Pulmonary artery endothelial cell (primary cell): ENCODE results near the gene DUSP6. TPM values are rescaled to one million over a fixed set of nuclear protein-coding genes. Genes with fewer than 3 reads are reported as not detected.

Experiments used
- DNase-seq: peaks from one replicate; pipeline ENCODE4 v3.0.0-alpha.2; 2011; ENCODE audit warnings: low read depth, low spot score
- total RNA-seq: library from RNA; depleted of rRNA; stranded (reverse); fragments of >200 nt; gene quantifications from 2 replicates; pipeline ENCODE4 v1.2.3, GENCODE V29; 2014

DUSP6 gene
- total RNA-seq, 1 donor from 2014 or later, result 381 TPM

DNA sequence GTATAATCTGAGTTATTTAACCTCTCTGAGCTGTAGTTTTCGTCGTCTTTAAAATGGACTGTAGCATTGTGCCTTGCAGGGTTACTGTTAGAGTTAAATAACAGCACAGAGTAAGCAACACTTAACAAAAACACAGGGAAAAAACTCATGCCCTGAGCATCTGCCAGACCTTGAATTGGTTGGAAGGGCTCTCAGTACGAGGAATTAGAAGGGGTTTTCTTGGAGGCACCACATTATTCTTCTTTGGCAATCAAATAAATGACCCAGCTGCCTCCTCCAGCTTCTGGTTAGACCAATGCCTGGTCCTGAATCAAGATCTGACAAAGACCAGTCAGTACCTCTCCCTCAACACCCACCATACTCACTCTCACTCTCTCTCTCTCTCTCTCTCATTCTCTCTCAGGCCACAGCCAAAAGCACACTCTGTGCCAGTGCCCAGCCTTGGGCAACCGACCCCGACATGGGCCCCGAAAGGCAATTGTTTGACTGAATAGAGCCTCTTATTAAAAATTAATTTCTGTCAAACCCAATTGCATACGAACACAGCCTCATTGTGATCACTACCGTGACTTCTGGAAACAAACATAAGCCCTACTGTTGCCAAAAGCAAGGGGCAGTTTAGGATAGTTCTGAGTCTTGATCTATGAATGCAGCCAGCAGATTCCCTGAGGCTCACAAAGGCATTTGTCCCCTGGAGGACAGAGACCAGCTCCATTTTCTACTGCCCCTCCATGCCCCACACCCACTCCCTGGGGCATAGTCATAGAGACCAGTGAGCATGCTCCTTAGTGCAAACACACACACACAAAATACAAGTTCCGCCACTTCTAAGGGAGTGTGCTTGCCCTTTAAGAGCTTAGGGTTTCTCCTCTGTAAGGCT, 23.9 kb downstream of the DUSP6 start:
- DNase-seq, result no peak

DNA sequence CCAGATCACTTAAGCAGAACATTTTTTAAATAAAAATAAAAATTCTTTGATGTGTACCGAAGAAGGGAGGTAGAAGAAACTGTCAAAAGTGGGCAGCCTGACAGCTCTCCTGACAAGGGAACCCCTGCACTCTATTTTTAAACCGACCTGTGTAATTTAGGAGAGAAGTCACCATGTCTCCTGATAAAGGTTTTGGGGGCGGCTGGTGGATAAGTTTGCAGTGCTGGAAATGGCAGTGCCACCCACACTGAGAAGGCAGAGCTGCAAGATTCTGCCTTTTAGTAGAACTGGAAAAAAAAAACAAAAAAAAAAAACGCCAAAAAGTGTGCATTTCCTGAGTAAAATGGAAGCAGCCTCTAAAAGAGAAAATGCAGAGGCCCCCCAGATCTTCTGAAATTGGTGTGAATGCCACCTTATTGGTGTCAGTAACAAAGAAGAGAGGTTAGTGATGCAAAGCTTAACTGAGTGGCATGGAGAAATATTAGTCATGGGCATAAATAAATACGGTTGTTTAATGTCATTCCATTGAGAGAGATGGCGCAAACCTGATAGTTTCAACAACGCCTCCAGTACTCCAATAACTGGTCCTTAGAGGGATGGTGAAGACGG, 24.7 kb downstream of the DUSP6 start:
- DNase-seq, result no peak

DNA sequence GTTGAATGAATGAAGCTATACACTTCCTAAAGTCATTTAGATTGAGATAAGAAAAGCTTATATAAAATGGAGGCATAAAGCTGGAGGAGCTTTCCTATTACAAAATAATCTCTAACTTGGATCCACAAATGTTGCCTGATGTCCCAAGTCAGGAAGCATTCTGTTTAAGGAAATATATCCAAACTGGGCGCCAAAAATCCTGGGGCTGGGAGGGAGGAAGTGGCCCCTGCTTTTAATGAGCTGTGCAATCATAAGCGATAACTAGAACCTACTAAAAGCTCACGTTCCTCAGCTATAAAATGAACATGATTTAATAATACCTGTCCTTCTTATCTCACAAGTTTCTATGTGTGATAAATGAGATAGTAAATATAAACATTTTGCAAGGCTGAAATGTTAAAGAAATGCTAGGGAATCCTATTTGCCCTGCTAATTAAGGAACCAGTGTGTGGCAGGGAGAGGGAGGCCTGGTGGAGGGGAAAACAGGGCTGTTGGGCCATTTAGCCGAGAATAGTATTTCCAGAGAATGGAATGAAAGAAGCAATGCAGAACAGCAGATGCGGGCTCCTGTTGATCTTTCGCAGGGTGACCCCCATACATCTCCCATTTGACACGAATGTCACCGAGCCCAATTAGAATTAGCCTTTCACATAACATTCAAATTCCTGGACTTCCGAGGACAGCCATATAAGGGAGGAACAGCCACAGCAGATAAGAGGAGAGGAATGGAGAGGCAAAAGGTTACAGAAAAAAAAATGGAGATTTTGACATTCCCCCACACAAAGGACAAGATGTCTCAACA, 25.9 kb downstream of the DUSP6 start:
- DNase-seq, result no peak

DNA sequence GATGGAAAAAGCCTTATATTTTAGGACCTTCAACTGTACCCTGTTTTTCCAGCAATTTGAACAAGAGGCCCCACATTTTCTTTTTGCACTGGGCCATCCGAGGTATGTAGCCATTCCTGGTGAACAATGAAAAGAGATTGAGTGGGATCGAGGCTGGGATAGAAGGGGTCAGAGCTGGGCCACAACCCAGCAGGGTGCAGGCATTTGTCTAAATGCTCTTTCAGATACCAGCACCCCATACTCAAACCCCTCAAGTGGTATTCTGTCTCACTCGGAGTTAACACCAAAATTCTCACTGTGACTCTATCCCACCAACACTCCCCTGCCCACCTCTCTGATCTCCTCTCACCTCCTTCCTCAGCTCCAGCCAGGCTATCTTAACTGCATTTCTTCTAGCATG, 26.8 kb downstream of the DUSP6 start:
- DNase-seq, result no peak

DNA sequence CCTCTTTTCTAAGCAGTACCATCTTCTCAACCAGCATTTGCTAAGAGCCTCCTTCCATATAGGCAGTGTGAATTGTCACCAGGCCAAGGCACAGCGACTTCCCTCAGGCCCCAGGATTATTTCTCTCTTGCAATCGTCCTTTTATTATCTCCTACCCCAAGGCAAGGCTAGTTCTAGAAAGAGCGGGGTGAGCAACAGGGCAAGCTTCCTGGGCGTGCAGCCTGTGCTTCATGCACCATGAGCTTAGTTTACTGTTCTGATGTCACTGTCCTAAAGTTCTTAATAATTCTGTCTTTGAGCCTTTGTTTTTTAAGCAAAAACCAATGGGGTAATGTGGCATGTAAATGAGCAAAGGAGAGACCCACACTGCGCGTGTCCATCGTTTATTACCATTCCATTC, 27.9 kb downstream of the DUSP6 start:
- no peak for DNase-seq

DNA sequence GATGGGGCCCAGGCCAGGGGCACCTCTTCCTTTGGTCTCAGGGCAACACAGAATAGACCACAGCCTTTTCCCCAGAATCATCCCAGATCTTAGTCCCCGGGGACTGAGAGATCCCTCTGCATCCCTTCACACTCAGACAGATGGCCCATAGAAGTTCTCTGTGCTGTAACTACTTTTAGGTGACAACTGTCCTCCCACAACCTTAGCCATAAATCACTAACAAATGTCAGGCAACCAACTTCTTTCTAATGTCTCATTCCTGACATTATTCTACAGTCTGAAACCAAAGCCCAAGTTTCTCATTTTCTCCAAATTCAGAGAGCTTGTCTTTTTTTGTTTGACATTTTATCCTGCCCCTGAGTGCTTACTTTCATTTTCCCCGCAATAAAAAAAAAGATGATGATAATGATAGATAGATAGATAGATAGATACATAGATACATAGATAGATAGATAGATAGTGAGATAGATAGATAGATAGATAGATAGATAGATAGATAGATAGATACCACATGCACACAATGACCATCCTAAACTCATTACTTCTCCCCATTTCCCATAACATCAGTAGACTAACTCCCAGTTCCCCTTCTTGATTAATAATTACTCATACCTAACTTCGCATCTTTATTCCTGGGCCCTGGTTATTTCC, 28.6 kb downstream of the DUSP6 start:
- no peak for DNase-seq

DNA sequence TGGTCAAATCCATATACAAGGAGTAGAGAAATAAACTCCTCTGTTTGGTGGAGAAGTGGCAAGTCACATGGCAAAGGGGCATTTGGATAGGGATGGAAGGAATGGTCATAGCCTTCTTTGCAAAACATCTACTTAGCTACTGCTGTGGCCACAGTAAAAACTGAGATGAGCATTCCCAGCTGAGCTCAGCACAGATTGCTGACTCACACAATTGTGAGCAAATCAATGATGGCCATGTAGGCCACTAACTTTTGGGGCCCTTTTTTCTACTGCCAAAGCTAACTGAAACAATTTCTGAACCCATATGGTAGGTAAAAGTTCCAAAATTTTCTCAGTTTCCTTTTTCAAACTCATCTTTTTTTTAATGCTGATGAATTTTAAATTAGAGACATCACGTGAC, 31.6 kb downstream of the DUSP6 start:
- DNase-seq, result no peak

DNA sequence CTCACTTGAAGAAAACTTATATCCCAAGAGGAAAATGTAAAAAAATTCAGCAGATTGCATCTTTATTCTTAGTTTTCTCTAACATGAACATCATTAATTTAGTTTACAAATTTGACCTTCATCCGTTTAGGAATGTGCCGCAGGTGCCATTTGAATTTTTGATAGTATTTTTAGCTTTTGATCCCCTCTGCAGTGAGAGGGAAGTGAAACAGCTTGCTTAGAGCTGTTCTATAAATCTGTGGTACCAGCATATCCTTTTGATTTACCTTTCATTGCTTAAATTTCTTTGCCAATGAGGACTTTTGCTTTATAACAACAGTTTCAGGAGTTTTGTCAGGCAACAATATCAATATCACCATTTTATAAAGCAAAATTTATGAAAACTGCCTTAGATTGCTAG, 32.7 kb downstream of the DUSP6 start:
- no peak for DNase-seq

DNA sequence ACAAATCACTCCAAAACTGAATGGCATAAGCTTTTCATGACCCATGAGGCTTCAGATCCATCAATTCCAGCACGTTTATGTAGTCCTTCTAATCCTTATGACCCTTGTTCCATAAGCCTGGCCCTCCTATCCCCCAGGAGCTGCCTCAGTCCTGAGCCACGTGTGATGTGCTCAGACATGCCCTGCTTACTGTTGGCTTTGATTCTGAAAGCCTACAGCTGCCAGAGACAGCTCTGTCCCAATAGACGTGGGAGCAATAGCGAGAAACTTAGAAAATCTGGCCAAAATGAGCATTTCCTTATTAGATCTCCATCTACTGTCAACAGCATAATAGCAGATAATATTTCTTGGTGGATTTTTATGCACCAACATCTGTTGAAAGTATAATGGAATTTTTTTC, 33.2 kb downstream of the DUSP6 start:
- DNase-seq, result no peak

DNA sequence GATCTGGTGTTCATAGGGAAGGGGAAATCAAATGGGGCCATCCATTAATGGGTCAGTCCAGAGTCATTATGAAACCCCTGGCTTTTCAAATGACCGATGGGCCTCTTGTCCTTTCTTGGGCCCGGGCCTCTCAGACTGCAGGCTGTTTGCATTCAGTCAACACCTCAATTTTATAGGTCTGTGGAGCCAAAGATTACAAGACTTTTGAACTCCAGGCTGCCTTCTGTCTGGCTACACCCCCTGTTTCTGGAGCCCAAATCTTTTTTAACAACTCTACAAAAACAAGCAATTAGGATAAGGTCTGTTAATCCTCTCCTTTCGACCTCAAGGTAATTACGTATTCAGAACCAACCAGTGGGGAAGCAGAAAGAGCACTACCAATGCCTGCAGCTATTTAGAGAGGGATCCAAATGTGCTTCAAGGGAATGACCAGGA, 35.6 kb downstream of the DUSP6 start:
- DNase-seq, result no peak

DNA sequence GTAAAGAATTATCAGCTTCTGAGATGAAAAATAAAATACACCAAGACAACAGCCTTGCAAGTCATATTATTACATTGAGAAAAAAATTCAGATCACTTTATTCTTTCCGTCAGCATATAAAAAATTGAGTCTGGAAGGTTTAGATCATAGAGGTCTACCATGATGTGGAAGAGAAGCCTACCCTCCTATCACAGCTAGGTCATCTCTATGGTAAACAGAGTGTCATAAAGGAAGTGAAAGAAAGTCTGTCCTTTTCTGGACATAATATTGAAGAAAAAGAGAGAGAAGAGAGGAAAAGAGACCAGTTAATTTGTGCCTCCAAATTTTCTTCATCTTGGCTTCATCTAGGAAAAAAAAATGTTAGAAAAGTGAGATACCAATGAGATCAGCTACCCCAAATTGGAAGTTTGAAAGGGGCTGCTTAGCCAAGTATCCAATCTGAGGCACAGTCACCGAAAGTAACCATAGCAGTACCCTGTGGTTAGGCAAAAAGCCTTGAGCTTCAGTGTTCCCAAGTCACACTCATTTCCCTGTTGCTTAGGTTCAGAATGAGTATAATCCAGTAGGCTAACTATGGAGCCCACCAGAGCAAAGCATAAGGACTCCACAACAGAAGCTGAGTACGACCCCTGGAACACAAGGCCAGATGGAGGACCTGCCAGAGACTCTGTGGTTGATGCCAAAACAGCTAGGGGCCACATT, 38.1 kb downstream of the DUSP6 start:
- DNase-seq, result no peak

DNA sequence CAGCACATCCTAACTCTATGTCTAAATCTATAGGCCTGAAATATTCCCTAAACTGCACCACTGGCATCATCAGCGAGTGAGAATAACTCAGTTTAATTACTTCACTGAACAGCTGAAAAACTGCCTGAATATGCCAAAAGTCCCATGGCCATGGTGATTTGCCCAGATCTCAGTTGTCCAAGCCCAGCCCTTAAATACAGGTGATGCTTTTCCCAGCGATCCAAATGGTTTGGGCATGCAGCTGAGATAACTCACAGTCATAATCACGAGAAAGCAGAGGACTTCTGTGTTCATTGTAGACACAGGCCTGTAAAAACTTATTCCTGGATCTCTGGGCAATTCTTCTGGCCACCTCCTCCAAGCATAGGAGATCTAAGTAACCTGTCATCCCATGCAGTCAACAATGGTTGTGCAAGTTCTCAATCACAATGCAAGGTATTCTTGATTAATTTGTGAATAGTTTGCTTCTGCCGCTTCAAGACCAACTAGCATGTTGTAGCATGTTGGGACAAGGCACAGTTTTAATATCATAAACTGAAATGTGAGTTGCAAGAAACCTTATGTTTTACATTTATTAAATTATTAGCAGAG, 40.5 kb downstream of the DUSP6 start:
- no peak for DNase-seq

DNA sequence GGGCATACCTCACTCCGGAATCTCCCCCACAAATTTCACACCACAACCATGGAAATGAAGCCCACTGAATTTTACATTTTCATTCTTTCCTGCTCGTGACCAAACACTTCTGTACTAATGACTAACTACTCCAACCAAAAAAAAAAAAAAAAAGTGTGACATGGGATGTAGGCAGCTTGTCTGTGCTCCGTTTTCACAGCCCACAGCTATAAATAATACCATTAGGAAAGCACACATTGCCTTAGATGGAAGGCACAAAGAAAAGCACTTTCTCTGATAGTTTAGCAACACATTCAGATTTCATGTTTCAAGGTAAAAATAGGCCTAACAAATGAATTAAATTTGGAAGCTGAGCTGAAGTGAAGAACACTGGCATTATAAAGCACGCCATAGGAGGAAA, 42.5 kb downstream of the DUSP6 start:
- no peak for DNase-seq

DNA sequence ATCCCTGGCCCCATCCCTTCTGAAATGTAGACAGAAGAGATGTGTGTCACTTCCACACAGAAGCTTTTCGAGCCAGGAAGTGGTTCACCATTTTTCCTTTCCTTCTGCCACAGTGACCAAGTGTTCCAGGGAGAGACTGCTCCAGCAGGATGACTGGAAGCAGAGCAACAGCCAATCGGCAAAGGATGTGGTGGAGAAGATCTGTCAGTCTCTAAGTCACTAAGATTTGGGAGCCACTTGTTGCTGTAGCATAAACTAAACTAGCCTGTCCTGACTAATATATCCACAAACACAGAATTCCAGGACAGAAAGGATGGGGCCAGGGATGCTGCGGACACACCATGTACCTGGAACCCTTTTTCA, 42.9 kb downstream of the DUSP6 start:
- DNase-seq, result no peak

DNA sequence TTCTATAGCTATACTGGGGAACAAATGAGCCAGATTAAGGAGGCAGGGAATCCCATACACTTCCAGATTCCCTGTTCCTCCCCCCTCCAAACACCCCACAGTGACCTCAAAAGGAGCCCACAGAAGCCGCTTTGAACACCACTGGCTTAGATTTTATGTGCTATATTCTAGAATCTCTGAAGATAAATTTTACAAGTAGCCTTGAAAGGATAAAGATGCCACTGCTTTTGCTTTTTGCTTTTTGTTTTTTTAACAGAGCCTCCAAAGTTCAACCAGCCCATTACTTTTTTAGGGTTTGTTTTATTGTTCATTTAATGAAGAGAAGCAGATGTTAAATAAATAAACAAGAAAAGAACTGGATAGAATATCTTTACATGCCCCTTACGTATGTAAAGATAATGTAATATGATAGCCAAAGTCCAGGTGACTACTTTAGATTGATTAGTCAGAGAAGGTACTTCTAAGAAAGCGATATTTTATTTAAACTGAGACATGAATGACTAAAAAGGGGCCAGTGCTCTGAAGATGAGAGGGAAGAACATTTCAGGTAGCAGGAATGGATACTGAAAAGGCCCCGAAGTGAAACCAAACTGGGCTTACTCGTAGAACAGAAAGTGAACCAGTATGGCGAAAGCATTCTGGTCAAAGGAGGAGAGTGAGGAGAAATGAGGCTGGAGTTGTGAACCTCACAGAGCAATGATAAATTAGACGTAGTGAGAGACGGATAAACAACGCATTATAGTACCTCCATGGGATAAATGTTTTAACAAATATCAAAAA, 44.6 kb downstream of the DUSP6 start:
- DNase-seq, result no peak

DNA sequence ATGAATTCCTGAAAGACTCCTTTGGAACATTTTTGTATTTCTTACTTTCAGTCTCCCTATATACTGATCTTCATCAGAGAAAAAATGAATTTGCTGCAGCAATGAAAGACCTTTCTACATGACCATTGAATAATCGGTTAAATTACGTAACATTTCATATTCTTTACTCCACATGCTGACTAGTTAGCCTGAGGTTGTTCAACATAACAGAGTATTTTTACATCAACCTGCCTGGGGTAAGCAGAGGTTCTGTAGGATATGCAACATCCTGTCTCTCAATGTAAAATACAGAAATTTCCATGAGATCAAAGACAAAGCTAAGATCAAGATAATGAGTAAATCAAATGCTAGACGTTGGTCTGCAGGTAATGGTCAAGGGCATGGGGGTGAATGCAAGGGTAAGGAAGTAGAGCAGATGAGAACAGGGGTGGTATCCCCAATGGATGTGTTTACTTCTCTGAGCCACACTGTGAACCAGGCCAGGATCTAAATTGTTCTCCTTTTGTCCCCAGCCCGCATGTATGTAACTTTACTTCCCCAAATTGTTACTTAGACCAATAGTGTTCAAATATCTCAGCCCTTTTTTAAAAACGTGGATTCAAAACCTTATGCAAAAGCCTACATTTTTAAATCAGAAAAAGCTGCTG, 45.4 kb downstream of the DUSP6 start:
- DNase-seq, result no peak

DNA sequence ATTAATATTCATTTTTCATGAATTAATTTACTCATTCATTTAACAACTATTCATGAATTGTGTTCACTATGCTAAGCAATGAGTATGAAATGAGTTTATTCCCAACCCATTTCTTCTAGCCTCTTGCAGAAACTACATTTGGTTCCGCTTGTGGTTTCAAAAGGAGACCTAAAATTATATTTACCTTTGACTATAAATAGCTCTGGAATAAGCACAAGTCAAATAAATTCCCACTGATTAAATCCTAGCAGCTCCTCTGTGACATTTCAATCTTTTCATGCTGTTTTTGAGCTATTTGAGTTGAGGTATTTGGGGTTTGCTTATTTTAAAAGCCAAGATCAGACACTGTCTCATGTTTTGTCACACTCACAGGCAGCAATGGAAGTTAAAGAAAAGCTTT, 46.9 kb downstream of the DUSP6 start:
- DNase-seq, result no peak

DNA sequence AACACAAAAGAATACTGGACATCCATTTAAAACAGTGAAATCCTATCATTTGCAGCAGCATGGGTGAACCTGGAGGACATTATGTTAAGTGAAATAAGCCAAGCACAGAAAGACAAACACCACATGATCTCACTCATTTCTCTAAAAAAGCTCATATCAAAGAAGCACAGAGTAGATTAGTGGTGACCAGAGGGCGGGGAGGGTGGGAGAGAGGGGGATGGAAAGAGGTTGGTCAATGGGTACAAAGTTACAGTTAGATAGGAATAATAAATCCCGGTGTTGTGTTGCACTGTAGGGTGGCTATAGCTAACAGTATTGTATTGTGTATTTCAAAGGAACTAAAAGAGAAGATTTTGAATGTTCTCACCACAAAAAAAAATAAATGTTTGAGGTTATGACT, 52.4 kb downstream of the DUSP6 start:
- DNase-seq, result no peak

DNA sequence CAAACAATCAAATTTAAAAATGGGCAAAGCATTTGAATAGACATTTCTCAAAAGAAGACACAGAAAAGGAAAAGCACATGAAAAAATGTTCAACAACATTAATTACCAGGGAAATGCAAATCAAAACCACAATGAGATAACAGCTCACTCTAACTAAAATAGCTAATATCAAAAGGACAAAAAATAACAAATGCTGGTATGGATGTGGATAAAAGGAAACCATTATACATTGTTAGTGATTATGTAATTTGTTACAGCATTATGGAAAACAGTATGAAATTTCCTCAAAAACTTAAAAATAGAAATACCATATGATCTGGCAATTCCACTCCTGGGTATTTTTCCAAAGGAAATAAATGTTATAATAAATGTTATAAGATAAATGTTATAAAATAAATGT, 52.9 kb downstream of the DUSP6 start:
- DNase-seq, result no peak
